Smooth muscle cell (in vitro differentiated cells): ENCODE data around the gene IL1R1. TPM values are rescaled to one million over a fixed set of nuclear protein-coding genes. Genes with fewer than 3 reads are reported as not detected.

Source experiments
- DNase-seq: peaks from one replicate; lab custom pipeline; 2025; ENCODE audit not compliant: unreplicated experiment; lab: John Stamatoyannopoulos, UW
- H2AFZ ChIP-seq: fragments of 200-600 bp; sonication (generic); 2 replicates; pipeline ENCODE4 v1.6.0; 2016; ENCODE audit warnings: antibody characterized with exemption, low read depth, mild to moderate bottlenecking
- H3F3A ChIP-seq: fragments of 200-600 bp; sonication (generic); 2 replicates; pipeline ENCODE4 v1.6.0; 2017; ENCODE audit warnings: antibody characterized with exemption, low read depth
- H3K27ac ChIP-seq: fragments of 200-600 bp; sonication (generic); 2 replicates; pipeline ENCODE4 v1.5.1; 2016; ENCODE audit warnings: low read depth, mild to moderate bottlenecking
- H3K27me3 ChIP-seq: fragments of 200-600 bp; sonication (generic); 2 replicates; pipeline ENCODE4 v1.6.1; 2016; ENCODE audit warnings: low read depth, mild to moderate bottlenecking
- H3K36me3 ChIP-seq: fragments of 200-600 bp; sonication (generic); 2 replicates; pipeline ENCODE4 v1.5.1; 2016; ENCODE audit warnings: low read depth
- H3K4me1 ChIP-seq: fragments of 200-600 bp; sonication (generic); 2 replicates; pipeline ENCODE4 v1.5.1; 2016; ENCODE audit warnings: low read depth
- H3K4me2 ChIP-seq: fragments of 200-600 bp; sonication (generic); 2 replicates; pipeline ENCODE4 v1.6.0; 2016; ENCODE audit warnings: mild to moderate bottlenecking
- H3K4me3 ChIP-seq: fragments of 200-600 bp; sonication (generic); 2 replicates; pipeline ENCODE4 v1.5.1; 2016; ENCODE audit warnings: mild to moderate bottlenecking
- H3K79me2 ChIP-seq: fragments of 200-600 bp; sonication (generic); 2 replicates; pipeline ENCODE4 v1.6.0; 2016; ENCODE audit warnings: low read depth, mild to moderate bottlenecking
- H3K9ac ChIP-seq: fragments of 200-600 bp; sonication (generic); 2 replicates; pipeline ENCODE4 v1.6.0; 2016; ENCODE audit warnings: low read depth
- H3K9me3 ChIP-seq: fragments of 200-600 bp; sonication (generic); replicated peaks from 2 replicates; pipeline ENCODE4 v1.5.1; 2016; ENCODE audit warnings: low read depth
- H4K20me1 ChIP-seq: fragments of 200-600 bp; sonication (generic); 2 replicates; pipeline ENCODE4 v1.6.0; 2016; ENCODE audit warnings: low read depth
- CTCF ChIP-seq: fragments of 200-600 bp; sonication (generic); IDR thresholded peaks from 2 replicates; pipeline ENCODE4 v1.5.1; 2017; ENCODE audit warnings: borderline replicate concordance, mild to moderate bottlenecking, antibody characterized with exemption; ENCODE audit not compliant: insufficient read depth, poor library complexity, severe bottlenecking
- WGBS: methylation state at CpG from one replicate; pipeline ENCODE4 v1.1.7; 2016; ENCODE audit warnings: low lambda C conversion rate; 5-methylcytosine and 5-hydroxymethylcytosine counted together
- polyA plus RNA-seq: library from polyadenylated mRNA; unstranded; fragments of >200 nt; fragmentation: Nextera tagmentation; extraction: Ambion mirVana; gene quantifications from 2 replicates; pipeline ENCODE4 v1.2.1, GENCODE V29; 2016
- total RNA-seq: library from RNA; depleted of rRNA; stranded (reverse); fragments of >200 nt; gene quantifications from 2 replicates; pipeline ENCODE4 v1.2.3, GENCODE V29; 2014

Gene IL1R1
- total and polyA plus RNA-seq, 2 experiments from 2014 or later, result 26.8 to 32.4 TPM

DNA sequence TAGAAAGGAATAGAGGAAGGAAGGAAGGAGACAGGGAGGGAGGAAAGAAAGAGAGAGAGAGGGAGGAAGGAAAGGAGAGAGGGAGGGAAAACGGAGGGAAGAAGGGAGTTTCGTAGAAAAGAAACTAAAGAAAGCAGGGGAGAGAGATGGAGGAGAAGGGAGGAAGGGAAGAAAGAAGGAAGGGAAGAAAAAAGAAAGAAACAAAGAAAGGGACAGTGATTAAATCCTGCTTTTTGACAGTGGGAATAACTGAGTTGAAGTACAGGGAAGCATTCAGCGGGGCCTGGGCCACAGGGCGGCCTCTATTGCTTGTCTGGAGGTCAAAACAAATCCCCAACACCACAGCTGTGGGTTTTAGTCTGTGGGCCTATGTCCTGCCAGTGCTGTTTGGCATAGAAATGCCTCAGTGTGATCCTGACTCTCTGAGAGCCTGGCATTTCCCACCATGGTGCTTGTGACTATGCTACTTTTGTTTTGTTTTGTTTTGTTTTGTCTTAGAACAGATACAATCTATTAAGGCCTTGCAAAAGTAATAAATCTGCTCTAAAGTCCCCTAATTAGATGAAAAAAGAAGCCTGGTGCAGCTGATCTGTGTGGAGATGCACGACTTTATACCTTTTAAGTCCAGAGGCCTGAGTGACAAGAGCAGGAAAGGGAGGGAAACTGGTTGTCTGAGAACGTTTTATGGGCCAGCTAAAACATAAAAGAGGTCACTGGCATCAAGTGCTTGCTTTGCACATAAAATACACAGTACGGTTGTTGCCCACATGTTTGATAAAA is 84.3 kb downstream of the IL1R1 start:
- Histone ChIP-seq H3F3A (peaks cover 20% of the 10 kb centered on the region), H3K36me3 (no peaks in the 10 kb centered on the region), H3K9ac (peak overlapping the region; percentile 81), H3K79me2 (no peaks in the 10 kb centered on the region), H3K27ac (peak overlapping the region; percentile 97), H3K4me3 (no peak overlapping the region), H3K9me3 (no peaks in the 10 kb centered on the region), H3K27me3 (no peaks in the 10 kb centered on the region), H3K4me1 (peaks cover 17% of the 10 kb centered on the region), H2AFZ (peak overlapping the region; percentile 88), H4K20me1 (no peaks in the 10 kb centered on the region), H3K4me2 (peak overlapping the region; percentile 61)
- no peak for DNase-seq
- TF ChIP-seq CTCF, result no peak
- 46% methylated on average over 7 of the region's 7 CpGs for WGBS

GRCh38 chr2:102229141-102229769 is 86.7 kb downstream of the IL1R1 start:
- Histone ChIP-seq H2AFZ (peak overlapping the region; percentile 12), H3K27me3 (no peaks in the 10 kb centered on the region), H3K36me3 (no peaks in the 10 kb centered on the region), H3K79me2 (no peaks in the 10 kb centered on the region), H3K27ac (peak overlapping the region; percentile 97), H3K4me3 (no peak overlapping the region), H3K4me1 (peaks cover 17% of the 10 kb centered on the region), H3K9ac (no peak overlapping the region), H3F3A (peaks cover 20% of the 10 kb centered on the region), H3K9me3 (no peaks in the 10 kb centered on the region), H4K20me1 (no peaks in the 10 kb centered on the region), H3K4me2 (no peak overlapping the region)
- TF ChIP-seq CTCF, result no peak
- DNase-seq, result no peak
- WGBS, result 68% methylated on average over 6 of the region's 6 CpGs

Other genes starting within 250 kb of the IL1R1 start
- 0.90 and 4.2 TPM in 2 replicates for gene IL1R2, start 150.8 kb upstream of the IL1R1 start, total RNA-seq
- gene IL1R2, start 150.8 kb upstream of the IL1R1 start, polyA plus RNA-seq, result 0.42 and 0.78 TPM in 2 replicates
- 0.13 and 0.40 TPM in 2 replicates for gene IL1RL2, start 44.3 kb downstream of the IL1R1 start, total RNA-seq
- gene IL1RL2, start 44.3 kb downstream of the IL1R1 start, polyA plus RNA-seq, result 0.10 and 1.2 TPM in 2 replicates
- 1.6 and 2.0 TPM in 2 replicates for gene IL1RL1, start 168.8 kb downstream of the IL1R1 start, total RNA-seq
- 1.3 and 1.8 TPM in 2 replicates for gene IL1RL1, start 168.8 kb downstream of the IL1R1 start, polyA plus RNA-seq
- 2.2 and 6.0 TPM in 2 replicates for gene IL18R1, start 213.1 kb downstream of the IL1R1 start, total RNA-seq
- gene IL18R1, start 213.1 kb downstream of the IL1R1 start, polyA plus RNA-seq, result 1.9 and 2.5 TPM in 2 replicates